NCI-H2196 treated with DMSO at 0.1 percent for 48 hours (cell line): ENCODE data around the gene MSMO1.

Source experiments
- DNase-seq: peaks from one replicate; lab custom pipeline; 2025; ENCODE audit not compliant: unreplicated experiment; lab: John Stamatoyannopoulos, UW

Gene MSMO1

DNA sequence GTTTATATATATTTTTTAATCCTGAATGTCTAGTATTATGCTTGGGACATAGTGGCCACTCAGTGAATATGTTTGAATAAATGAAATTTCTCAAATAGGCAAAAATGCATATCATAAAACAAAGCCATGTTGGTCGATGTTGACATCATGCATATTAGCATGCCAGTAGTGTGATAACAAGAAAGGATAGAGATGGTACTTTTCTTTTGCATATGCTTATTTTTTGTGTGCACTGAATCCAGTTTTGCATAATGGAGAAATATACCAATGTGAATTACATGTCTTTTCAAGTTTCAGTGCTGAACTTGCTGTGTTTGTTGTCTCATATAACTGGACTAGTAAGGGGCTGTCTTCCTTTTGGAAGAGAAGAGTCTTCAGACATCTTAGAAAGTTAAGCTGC is 58.9 kb downstream of the MSMO1 start:
- DNase-seq: no peak

DNA sequence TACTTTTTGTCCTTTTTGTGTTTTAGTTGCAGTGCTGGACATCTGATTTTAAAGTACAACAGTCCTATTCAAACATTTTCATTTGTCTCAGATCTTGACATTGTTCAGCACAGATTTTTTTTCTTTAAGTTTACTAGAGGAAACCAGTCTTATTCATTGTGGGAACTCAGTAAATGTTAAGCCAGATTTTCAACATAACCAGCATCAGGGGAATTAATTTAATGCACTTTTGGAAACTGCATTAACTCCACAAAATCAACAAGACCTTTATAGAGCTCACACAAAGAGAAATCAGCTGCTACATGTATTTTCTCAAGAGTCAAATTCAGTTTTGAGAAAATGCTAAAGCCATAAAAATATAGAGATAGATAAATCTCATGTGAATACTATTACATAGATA is 61.3 kb downstream of the MSMO1 start:
- DNase-seq: no peak
